ENCODE data around the gene HBD. TPM values are rescaled to one million over a fixed set of nuclear protein-coding genes. Genes with fewer than 3 reads are reported as not detected.

HBD gene
- total RNA-seq, 1 experiment from 2014 or later, result not detected

DNA sequence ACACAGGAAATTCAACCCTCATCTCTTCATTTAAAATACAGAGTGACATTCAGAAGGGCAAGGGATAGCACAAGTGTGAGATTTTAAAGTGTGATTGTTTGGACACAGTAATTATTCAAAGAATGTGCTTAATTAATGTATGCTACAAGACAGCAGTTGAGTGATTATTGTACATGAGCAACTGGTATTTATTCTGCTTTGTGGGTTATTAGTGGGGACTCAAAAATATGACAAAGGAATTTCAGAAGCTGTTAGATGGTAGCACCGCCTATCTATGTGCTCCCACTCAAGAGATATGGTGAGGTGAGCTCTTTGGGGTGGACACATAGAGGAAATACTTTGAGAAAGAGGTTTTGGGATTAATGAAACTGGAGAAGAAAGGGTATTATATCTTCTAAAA, 5.8 kb upstream of the HBD start:
- no TSS peak for BruUV-seq (replicated peaks)
- TF ChIP-seq RAD21 (IDR thresholded peaks at IDR 0.05; ENCODE audit: low read depth) (no peak), EZH2phosphoT487 (IDR thresholded peaks at IDR 0.05; ENCODE audit: borderline replicate concordance) (no peak), JUND (IDR thresholded peaks at IDR 0.05) (no peak), ATF3 (IDR thresholded peaks at IDR 0.05) (no peak), FOSL1 (IDR thresholded peaks at IDR 0.05; ENCODE audit: low read depth) (no peak), CBX3 (IDR thresholded peaks at IDR 0.05; ENCODE audit: low read depth) (no peak), ZFX (IDR thresholded peaks at IDR 0.05) (no peak), SP1 (IDR thresholded peaks at IDR 0.05; ENCODE audit: low read depth) (no peak), SIN3A (IDR thresholded peaks at IDR 0.05; ENCODE audit: low read depth) (no peak), EZH2 (IDR thresholded peaks at IDR 0.05) (no peak), CTCF (IDR thresholded peaks at IDR 0.05 in 2 of 3, conservative IDR thresholded peaks at IDR 0.05 in 1 of 3; ENCODE audit: borderline replicate concordance in 1 of 3, insufficient read depth in 1 of 3, low read depth in 2 of 3, low read length in 2 of 3) (no peak), POLR2AphosphoS5 (IDR thresholded peaks at IDR 0.05; ENCODE audit: low read depth, low read length) (no peak), EGR1 (IDR thresholded peaks at IDR 0.05; ENCODE audit: low read depth) (no peak), SRF (IDR thresholded peaks at IDR 0.05; ENCODE audit: low read depth) (no peak)
- TF ChIP-seq, protein P1, sequence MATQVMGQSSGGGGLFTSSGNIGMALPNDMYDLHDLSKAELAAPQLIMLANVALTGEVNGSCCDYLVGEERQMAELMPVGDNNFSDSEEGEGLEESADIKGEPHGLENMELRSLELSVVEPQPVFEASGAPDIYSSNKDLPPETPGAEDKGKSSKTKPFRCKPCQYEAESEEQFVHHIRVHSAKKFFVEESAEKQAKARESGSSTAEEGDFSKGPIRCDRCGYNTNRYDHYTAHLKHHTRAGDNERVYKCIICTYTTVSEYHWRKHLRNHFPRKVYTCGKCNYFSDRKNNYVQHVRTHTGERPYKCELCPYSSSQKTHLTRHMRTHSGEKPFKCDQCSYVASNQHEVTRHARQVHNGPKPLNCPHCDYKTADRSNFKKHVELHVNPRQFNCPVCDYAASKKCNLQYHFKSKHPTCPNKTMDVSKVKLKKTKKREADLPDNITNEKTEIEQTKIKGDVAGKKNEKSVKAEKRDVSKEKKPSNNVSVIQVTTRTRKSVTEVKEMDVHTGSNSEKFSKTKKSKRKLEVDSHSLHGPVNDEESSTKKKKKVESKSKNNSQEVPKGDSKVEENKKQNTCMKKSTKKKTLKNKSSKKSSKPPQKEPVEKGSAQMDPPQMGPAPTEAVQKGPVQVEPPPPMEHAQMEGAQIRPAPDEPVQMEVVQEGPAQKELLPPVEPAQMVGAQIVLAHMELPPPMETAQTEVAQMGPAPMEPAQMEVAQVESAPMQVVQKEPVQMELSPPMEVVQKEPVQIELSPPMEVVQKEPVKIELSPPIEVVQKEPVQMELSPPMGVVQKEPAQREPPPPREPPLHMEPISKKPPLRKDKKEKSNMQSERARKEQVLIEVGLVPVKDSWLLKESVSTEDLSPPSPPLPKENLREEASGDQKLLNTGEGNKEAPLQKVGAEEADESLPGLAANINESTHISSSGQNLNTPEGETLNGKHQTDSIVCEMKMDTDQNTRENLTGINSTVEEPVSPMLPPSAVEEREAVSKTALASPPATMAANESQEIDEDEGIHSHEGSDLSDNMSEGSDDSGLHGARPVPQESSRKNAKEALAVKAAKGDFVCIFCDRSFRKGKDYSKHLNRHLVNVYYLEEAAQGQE (IDR thresholded peaks at IDR 0.05; ENCODE audit: low read depth), result no peak
- TF ChIP-seq, protein P2, sequence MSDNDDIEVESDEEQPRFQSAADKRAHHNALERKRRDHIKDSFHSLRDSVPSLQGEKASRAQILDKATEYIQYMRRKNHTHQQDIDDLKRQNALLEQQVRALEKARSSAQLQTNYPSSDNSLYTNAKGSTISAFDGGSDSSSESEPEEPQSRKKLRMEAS (IDR thresholded peaks at IDR 0.05), result no peak
- H3K27me3 ChIP-seq (ENCODE audit: insufficient read depth, low read length), result peaks cover 72% of the 10 kb centered on the region
- no peak overlapping the region for H3K27ac ChIP-seq (ENCODE audit: low read depth, low read length)
- H3K9me3 ChIP-seq (ENCODE audit: control insufficient read depth in 1 of 2, insufficient read depth in 1 of 2, low read depth in 1 of 2, low read length in 2 of 2), result no peaks in the 10 kb centered on the region
- H4K20me1 ChIP-seq (ENCODE audit: insufficient read depth), result no peaks in the 10 kb centered on the region
- no peak overlapping the region for H3K9ac ChIP-seq (ENCODE audit: low read length)
- no peak for DNase-seq (ENCODE audit: low read depth, low spot score)
- no peaks in the 10 kb centered on the region for H3K36me3 ChIP-seq (ENCODE audit: control insufficient read depth in 1 of 2, insufficient read depth in 2 of 2, low read length in 2 of 2)
- H3K4me1 ChIP-seq (ENCODE audit: control insufficient read depth in 1 of 2, insufficient read depth in 2 of 2, low read length in 2 of 2), result no peaks in the 10 kb centered on the region
- no peaks in the 10 kb centered on the region for H3K79me2 ChIP-seq (ENCODE audit: insufficient read depth, low read length)
- ATAC-seq, result no peak
- no peak overlapping the region for H3K4me2 ChIP-seq (ENCODE audit: low read length)
- H3K9me2 ChIP-seq (ENCODE audit: insufficient read depth), result no peaks in the 10 kb centered on the region
- ChIA-PET POLR2A (no interaction called here), CTCF (no interaction called here), RAD21 (ENCODE audit: low non-redundant PET in 1 of 2, low total read pairs in 2 of 2, uncharacterized antibody in 2 of 2, unreplicated experiment in 2 of 2) (no interaction called here)
- no peak overlapping the region for H3K4me3 ChIP-seq (replicated peaks in 1 of 2; ENCODE audit: low read depth in 1 of 2, low read length in 2 of 2)
- intact Hi-C loops (cut with micrococcal nuclease), result no loop called here
- H2AFZ ChIP-seq (ENCODE audit: low read depth, low read length, poor library complexity, severe bottlenecking), result no peak overlapping the region

All from HCT116 (cell line).